ENCODE results near the gene TNFAIP8. TPM values are rescaled to one million over a fixed set of nuclear protein-coding genes. Genes with fewer than 3 reads are reported as not detected.

The TNFAIP8 gene
- total and polyA plus RNA-seq, 4 donors = 13.7 to 32.2 (median 22.4) TPM

DNA sequence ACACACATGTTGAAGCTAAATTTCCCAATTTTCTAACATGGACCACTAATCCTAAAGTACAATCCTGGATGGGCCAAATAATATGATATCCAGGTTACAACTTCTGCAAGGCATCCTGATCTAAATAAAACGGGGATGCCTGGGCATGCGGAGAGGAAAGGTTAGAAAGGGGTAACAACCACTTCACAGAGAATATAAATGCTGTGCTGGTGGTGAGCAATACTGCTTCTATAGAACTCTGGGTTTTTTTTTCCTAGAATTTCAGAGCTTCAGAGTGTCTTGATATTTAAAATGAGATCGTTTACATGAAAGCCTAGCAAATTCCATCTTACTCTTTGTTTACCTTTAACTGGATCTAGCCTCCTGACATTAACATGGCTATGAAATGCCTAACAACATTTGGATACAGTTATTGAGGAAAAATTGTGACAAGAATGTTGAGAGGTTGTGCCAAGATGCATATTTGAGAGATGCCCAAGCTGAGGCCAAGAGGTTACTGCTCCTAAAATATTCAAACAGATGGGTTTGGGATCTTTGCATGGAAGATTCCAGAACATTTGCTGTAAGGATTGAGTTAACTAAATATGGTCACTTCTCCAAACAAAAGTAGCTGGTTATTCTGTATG lies 22.4 kb downstream of the TNFAIP8 start:
- DNase-seq (no peak), ATAC-seq (ENCODE audit: low FRiP score) (no peak)
- no peaks in the 10 kb centered on the region for H3K36me3 ChIP-seq (ENCODE audit: control insufficient read depth in 1 of 2, insufficient read depth in 2 of 2, low read length in 1 of 2)
- WGBS, 2 donors = 61 to 64% methylated on average over 3 of the region's 3 CpGs
- H3K4me3 ChIP-seq (ENCODE audit: low read length in 2 of 2) = no peak overlapping the region
- H3K9me3 ChIP-seq (ENCODE audit: control insufficient read depth, low read length) = no peaks in the 10 kb centered on the region
- no peak overlapping the region for H3K27ac ChIP-seq (ENCODE audit: low read depth in 1 of 2, low read length in 2 of 2)
- no peaks in the 10 kb centered on the region for H3K27me3 ChIP-seq (ENCODE audit: control insufficient read depth in 1 of 2, insufficient read depth in 2 of 2, low read length in 1 of 2)
- intact Hi-C loops (cut with DNase I) = no loop called here
- peaks cover 0 to 5% of the 10 kb centered on the region in 2 donors for H3K4me1 ChIP-seq (ENCODE audit: control insufficient read depth in 1 of 2, insufficient read depth in 2 of 2, low read length in 2 of 2)

DNA sequence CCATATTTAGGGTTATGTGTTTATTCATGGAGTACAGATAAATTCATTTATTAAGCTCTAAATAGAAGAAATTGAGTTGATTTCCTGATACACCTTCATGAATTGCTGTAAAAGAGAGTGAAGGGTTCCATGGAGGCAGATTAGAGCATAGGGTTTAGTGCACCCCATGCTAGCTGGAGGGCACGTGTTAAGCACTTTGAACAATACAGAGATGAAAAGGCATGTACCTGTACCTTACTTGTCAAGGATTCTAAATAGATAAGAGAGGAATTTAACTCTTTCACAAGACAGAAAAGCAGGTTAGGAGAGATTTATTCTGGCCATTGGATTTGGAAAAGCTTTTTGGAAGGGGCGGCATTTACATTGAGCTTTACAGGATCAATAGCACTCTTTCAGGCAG lies 23.3 kb downstream of the TNFAIP8 start:
- 99% methylated on average over 2 of the region's 2 CpGs for WGBS, 2 donors
- Histone ChIP-seq H3K36me3 (ENCODE audit: control insufficient read depth in 1 of 2, insufficient read depth in 2 of 2, low read length in 1 of 2) (no peaks in the 10 kb centered on the region), H3K4me1 (ENCODE audit: control insufficient read depth in 1 of 2, insufficient read depth in 2 of 2, low read length in 2 of 2) (peaks cover 0 to 5% of the 10 kb centered on the region in 2 donors), H3K27me3 (ENCODE audit: control insufficient read depth in 1 of 2, insufficient read depth in 2 of 2, low read length in 1 of 2) (no peaks in the 10 kb centered on the region), H3K9me3 (ENCODE audit: control insufficient read depth, low read length) (no peaks in the 10 kb centered on the region), H3K4me3 (ENCODE audit: low read length in 2 of 2) (no peak overlapping the region), H3K27ac (ENCODE audit: low read depth in 1 of 2, low read length in 2 of 2) (no peak overlapping the region)
- no peak for ATAC-seq (ENCODE audit: low FRiP score)
- intact Hi-C loops (cut with DNase I) = no loop called here
- no peak for DNase-seq

DNA sequence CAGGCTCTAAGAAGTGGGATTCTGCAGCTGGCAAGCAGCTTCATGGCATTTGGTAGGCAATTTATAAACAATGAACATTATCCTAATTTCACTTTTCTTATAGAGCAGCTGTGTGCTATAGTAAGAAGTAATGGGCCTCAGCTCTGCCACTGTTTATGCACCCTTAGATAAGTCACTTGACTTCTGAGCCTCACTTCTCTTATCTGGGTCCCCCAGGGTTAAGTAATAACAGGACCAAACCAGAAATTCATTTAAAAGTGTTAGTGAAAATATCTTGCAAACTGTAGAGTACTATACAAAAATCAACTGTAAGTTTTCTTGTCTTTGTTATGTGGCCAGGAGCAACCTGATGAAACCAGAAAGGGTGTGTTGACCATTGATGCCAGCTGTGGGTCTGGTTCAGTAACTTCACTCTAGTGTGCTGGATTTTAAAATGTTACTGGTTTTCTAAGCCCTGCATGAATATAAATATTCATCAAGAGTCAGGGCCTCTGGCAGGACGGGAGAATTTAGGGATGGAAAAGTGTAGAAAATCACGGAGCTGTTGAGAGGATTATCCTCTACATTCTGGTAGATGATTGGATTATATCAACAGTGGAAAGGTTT lies 24.2 kb downstream of the TNFAIP8 start:
- DNase-seq = no peak
- Histone ChIP-seq H3K27me3 (ENCODE audit: control insufficient read depth in 1 of 2, insufficient read depth in 2 of 2, low read length in 1 of 2) (no peaks in the 10 kb centered on the region), H3K4me1 (ENCODE audit: control insufficient read depth in 1 of 2, insufficient read depth in 2 of 2, low read length in 2 of 2) (peaks cover 0 to 4% of the 10 kb centered on the region in 2 donors), H3K36me3 (ENCODE audit: control insufficient read depth in 1 of 2, insufficient read depth in 2 of 2, low read length in 1 of 2) (no peaks in the 10 kb centered on the region), H3K4me3 (ENCODE audit: low read length in 2 of 2) (no peak overlapping the region), H3K9me3 (ENCODE audit: control insufficient read depth, low read length) (no peaks in the 10 kb centered on the region), H3K27ac (ENCODE audit: low read depth in 1 of 2, low read length in 2 of 2) (no peak overlapping the region)
- 94 to 97% methylated on average over 2 of the region's 2 CpGs for WGBS, 2 donors
- intact Hi-C loops (cut with DNase I) = no loop called here
- ATAC-seq (ENCODE audit: low FRiP score) = no peak

DNA sequence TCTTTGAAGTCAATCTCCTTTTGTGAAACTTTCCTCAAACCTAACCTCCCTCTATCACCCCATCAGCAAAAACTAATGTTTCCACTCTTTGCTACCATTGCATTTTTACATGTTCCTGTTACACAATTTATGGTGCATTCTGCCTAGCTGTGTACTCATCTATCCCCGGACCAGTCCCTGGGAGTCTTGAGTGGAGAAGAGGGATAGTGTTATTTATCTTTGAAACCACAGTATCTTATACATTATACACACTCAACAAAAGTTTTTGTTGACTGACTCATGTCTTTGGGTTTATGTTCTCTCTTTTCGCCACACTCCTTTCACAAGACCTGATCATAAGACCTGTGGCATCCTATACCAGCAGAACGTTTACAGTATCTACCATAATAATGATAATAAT lies 26.4 kb downstream of the TNFAIP8 start:
- no peak overlapping the region for H3K27ac ChIP-seq (ENCODE audit: low read depth in 1 of 2, low read length in 2 of 2)
- H3K36me3 ChIP-seq (ENCODE audit: control insufficient read depth in 1 of 2, insufficient read depth in 2 of 2, low read length in 1 of 2) = no peaks in the 10 kb centered on the region
- H3K27me3 ChIP-seq (ENCODE audit: control insufficient read depth in 1 of 2, insufficient read depth in 2 of 2, low read length in 1 of 2) = no peaks in the 10 kb centered on the region
- H3K4me3 ChIP-seq (ENCODE audit: low read length in 2 of 2) = no peak overlapping the region
- 95 to 96% methylated on average over 3 of the region's 3 CpGs for WGBS, 2 donors
- H3K9me3 ChIP-seq (ENCODE audit: control insufficient read depth, low read length) = no peaks in the 10 kb centered on the region
- intact Hi-C loops (cut with DNase I) = no loop called here
- peaks cover 0 to 5% of the 10 kb centered on the region in 2 donors for H3K4me1 ChIP-seq (ENCODE audit: control insufficient read depth in 1 of 2, insufficient read depth in 2 of 2, low read length in 2 of 2)
- ATAC-seq (ENCODE audit: low FRiP score) = no peak
- no peak for DNase-seq

DNA sequence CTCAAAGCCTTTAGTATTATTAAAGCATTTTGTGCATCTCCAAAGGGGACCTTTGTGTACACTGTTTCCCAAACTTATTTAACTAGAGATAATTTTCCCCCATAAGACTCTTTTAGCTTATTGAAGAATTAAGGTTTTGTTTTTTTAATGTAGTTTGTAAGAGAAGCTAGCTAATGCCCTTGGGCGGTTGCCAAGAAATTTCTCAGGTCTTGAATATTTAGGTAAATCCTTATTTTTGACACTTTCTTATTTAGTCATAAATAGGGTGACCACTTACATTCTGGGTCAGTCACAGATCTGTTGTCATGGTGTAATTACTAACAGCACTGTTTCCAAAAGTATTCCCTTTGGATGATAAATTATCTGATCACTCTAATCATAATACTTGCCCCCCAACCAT lies 27.2 kb downstream of the TNFAIP8 start:
- DNase-seq (no peak), ATAC-seq (ENCODE audit: low FRiP score) (no peak)
- WGBS, 2 donors = 84% methylated on average over 1 of the region's 1 CpG
- Histone ChIP-seq H3K36me3 (ENCODE audit: control insufficient read depth in 1 of 2, insufficient read depth in 2 of 2, low read length in 1 of 2) (no peaks in the 10 kb centered on the region), H3K4me1 (ENCODE audit: control insufficient read depth in 1 of 2, insufficient read depth in 2 of 2, low read length in 2 of 2) (peaks cover 2 to 3% of the 10 kb centered on the region in 2 donors), H3K9me3 (ENCODE audit: control insufficient read depth, low read length) (no peaks in the 10 kb centered on the region), H3K27me3 (ENCODE audit: control insufficient read depth in 1 of 2, insufficient read depth in 2 of 2, low read length in 1 of 2) (no peaks in the 10 kb centered on the region), H3K27ac (ENCODE audit: low read depth in 1 of 2, low read length in 2 of 2) (no peak overlapping the region), H3K4me3 (ENCODE audit: low read length in 2 of 2) (no peak overlapping the region)
- intact Hi-C loops (cut with DNase I) = no loop called here

DNA sequence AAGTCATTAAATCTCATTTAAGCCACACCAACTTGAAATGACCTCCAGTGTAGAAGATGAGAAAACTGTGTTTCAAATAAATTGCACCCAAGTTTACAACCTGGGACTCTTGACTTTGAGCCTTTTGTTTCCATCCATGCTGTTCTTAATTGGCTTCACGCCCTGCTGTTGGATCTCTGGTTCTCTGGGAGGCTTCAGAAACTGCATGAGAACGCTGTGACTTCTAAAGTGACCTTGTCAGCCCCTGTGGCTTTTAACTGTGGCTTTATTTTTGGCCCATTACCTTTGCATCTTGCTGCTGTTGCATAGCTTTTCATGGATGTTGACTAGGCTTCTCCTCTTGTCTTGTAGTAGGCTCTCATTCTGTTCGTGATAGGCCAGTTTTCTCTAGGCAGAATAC lies 29.3 kb downstream of the TNFAIP8 start:
- Histone ChIP-seq H3K36me3 (ENCODE audit: control insufficient read depth in 1 of 2, insufficient read depth in 2 of 2, low read length in 1 of 2) (no peaks in the 10 kb centered on the region), H3K27ac (ENCODE audit: low read depth in 1 of 2, low read length in 2 of 2) (no peak overlapping the region), H3K9me3 (ENCODE audit: control insufficient read depth, low read length) (no peaks in the 10 kb centered on the region), H3K4me1 (ENCODE audit: control insufficient read depth in 1 of 2, insufficient read depth in 2 of 2, low read length in 2 of 2) (peaks cover 5 to 8% of the 10 kb centered on the region in 2 donors), H3K27me3 (ENCODE audit: control insufficient read depth in 1 of 2, insufficient read depth in 2 of 2, low read length in 1 of 2) (no peaks in the 10 kb centered on the region), H3K4me3 (ENCODE audit: low read length in 2 of 2) (no peak overlapping the region)
- ATAC-seq (ENCODE audit: low FRiP score) = no peak
- WGBS, 2 donors = 91 to 93% methylated on average over 3 of the region's 3 CpGs
- DNase-seq = no peak
- intact Hi-C loops (cut with DNase I) = no loop called here

DNA sequence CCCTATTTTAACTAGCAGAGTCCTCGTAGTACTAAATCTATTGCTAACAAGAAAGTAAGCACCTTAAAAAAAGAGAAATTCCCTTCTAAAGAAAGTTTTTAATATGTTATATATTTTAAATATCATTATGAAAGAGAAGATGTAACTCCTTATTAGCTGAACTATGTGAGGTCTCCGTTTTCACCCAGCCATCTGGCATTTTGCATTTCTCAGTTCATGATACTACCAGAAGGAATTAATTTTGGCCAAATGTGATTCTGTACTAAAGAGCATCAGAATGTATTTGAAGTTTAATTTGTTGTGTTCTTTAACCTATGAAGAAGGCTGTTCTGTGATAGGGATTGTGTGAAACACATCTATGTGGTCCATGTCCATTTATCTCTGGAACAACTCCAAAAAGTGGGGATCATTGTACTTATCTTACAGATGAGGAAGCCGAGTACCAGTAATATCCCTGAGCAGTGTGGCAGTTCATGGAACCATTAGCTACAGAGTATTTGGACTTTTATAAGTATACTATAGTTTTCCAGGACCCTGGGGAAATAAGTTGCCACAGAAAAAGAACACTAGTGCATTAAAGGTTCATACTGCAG lies 29.8 kb downstream of the TNFAIP8 start:
- WGBS, 2 donors = 86 to 92% methylated on average over 3 of the region's 3 CpGs
- H3K27me3 ChIP-seq (ENCODE audit: control insufficient read depth in 1 of 2, insufficient read depth in 2 of 2, low read length in 1 of 2) = no peaks in the 10 kb centered on the region
- intact Hi-C loops (cut with DNase I) = no loop called here
- H3K36me3 ChIP-seq (ENCODE audit: control insufficient read depth in 1 of 2, insufficient read depth in 2 of 2, low read length in 1 of 2) = no peaks in the 10 kb centered on the region
- no peaks in the 10 kb centered on the region for H3K9me3 ChIP-seq (ENCODE audit: control insufficient read depth, low read length)
- DNase-seq (no peak), ATAC-seq (ENCODE audit: low FRiP score) (no peak)
- H3K4me3 ChIP-seq (ENCODE audit: low read length in 2 of 2) = no peak overlapping the region
- H3K27ac ChIP-seq (ENCODE audit: low read depth in 1 of 2, low read length in 2 of 2) = no peak overlapping the region
- peaks cover 5 to 8% of the 10 kb centered on the region in 2 donors for H3K4me1 ChIP-seq (ENCODE audit: control insufficient read depth in 1 of 2, insufficient read depth in 2 of 2, low read length in 2 of 2)

DNA sequence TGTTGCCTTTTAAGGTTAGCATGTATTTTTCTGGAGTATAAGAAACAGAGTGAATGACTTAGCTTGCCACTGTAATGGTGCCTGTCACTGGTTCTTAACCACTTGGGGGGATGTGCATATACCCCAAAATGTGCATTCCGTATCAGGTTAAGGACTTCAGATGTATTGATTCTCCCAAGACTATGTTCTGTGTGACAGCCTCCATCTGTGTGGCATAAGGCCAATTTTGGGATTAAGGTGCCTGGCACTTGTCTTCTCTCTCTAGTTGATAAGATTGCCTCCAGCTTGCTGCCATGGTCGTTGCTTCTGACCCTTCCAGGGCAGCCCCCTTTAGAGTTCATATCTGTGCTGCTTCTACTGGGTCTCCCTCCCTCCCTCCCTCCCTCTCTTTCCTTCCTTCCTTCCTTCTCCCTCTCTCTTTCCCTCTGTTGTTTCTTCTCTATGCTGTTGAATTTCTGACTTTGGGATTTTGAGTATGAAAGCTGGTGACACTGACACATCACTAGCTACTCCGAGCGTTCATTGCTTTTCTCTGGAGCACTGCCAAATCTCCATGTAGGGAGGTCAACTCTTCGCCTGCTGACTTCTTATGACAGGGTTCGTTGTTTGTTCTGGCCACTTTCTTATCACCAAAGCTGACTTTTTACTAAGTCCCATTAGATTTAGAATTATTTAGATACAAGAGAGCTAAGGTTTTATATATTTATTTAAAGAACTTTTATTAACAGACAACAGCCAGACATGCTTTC lies 31.0 kb downstream of the TNFAIP8 start:
- DNase-seq = peak in 1 of 2 donors; percentile 66
- peak overlapping the region in 1 of 2 donors; percentile 71 for H3K27ac ChIP-seq (ENCODE audit: low read depth in 1 of 2, low read length in 2 of 2)
- no peak overlapping the region for H3K4me3 ChIP-seq (ENCODE audit: low read length in 2 of 2)
- no peaks in the 10 kb centered on the region for H3K36me3 ChIP-seq (ENCODE audit: control insufficient read depth in 1 of 2, insufficient read depth in 2 of 2, low read length in 1 of 2)
- intact Hi-C loops (cut with DNase I) = no loop called here
- H3K4me1 ChIP-seq (ENCODE audit: control insufficient read depth in 1 of 2, insufficient read depth in 2 of 2, low read length in 2 of 2) = peaks cover 5 to 8% of the 10 kb centered on the region in 2 donors
- H3K27me3 ChIP-seq (ENCODE audit: control insufficient read depth in 1 of 2, insufficient read depth in 2 of 2, low read length in 1 of 2) = no peaks in the 10 kb centered on the region
- H3K9me3 ChIP-seq (ENCODE audit: control insufficient read depth, low read length) = no peaks in the 10 kb centered on the region
- peak; percentile 43 for ATAC-seq (ENCODE audit: low FRiP score)
- WGBS, 2 donors = 8 to 12% methylated on average over 6 of the region's 6 CpGs

Data from aorta (tissue), 5 donors.